Activated CD4-positive, alpha-beta memory T cell treated with anti-CD3 and anti-CD28 coated beads, Interleukin-2, amount 10 ng/mL, durations not matched to agents 7 days and 5 days (primary cell): ENCODE data around the gene PRDM16. TPM values are rescaled to one million over a fixed set of nuclear protein-coding genes. Genes with fewer than 3 reads are reported as not detected.

ENCODE experiments used
- CTCF ChIA-PET: fragments of 350-600 bp; sonication (Branson Sonifier 250); formaldehyde crosslinking; loops from one replicate; lab custom pipeline; 2021; ENCODE audit warnings: antibody characterized with exemption, inconsistent platforms; lab: Charles Lee
- POLR2A ChIA-PET: fragments of 350-600 bp; sonication (Branson Sonifier 250); formaldehyde crosslinking; loops from one replicate; lab custom pipeline; 2021; ENCODE audit warnings: antibody characterized with exemption; lab: Charles Lee
- DNase-seq: peaks from one replicate; pipeline ENCODE4 v3.0.0-alpha.2; 2020
- H3K27ac Mint-ChIP-seq: one replicate; pipeline ENCODE4 v1.8.0; 2021; ENCODE audit warnings: mild to moderate bottlenecking, mixed read lengths
- H3K27me3 Mint-ChIP-seq: one replicate; pipeline ENCODE4 v1.8.0; 2021; ENCODE audit warnings: mixed read lengths
- H3K36me3 Mint-ChIP-seq: one replicate; pipeline ENCODE4 v1.8.0; 2021; ENCODE audit warnings: low read depth, mixed read lengths
- H3K4me1 Mint-ChIP-seq: one replicate; pipeline ENCODE4 v1.8.0; 2021; ENCODE audit warnings: mixed read lengths
- H3K4me3 Mint-ChIP-seq: one replicate; pipeline ENCODE4 v1.8.0; 2021; ENCODE audit warnings: mild to moderate bottlenecking, mixed read lengths
- H3K9me3 Mint-ChIP-seq: one replicate; pipeline ENCODE4 v1.8.0; 2021; ENCODE audit warnings: mixed read lengths
- total RNA-seq, 2 experiments: library from RNA; stranded (reverse); gene quantifications; one replicate each; pipeline ENCODE4 v1.2.3, GENCODE V29; 2021

Gene PRDM16
- total RNA-seq, 2 experiments from 2014 or later, result 0.03 to 0.20 TPM

GRCh38 chr1:3053986-3054385 lies 15.0 kb upstream of the PRDM16 start:
- no peak overlapping the region for H3K4me3 Mint-ChIP-seq
- DNase-seq, result no peak
- CTCF ChIA-PET, result no interaction called here
- H3K27ac Mint-ChIP-seq, result no peak overlapping the region
- no peaks in the 10 kb centered on the region for H3K4me1 Mint-ChIP-seq
- H3K9me3 Mint-ChIP-seq, result peaks cover 4% of the 10 kb centered on the region
- POLR2A ChIA-PET, result no interaction called here
- peaks cover 2% of the 10 kb centered on the region for H3K27me3 Mint-ChIP-seq
- H3K36me3 Mint-ChIP-seq, result no peaks in the 10 kb centered on the region

- H3K27me3 Mint-ChIP-seq, result peaks cover 2% of the 10 kb centered on the region
- no peak overlapping the region for H3K27ac Mint-ChIP-seq
- DNase-seq, result no peak
- ChIA-PET CTCF (no interaction called here), POLR2A (no interaction called here)
- no peaks in the 10 kb centered on the region for H3K36me3 Mint-ChIP-seq
- H3K4me3 Mint-ChIP-seq, result no peak overlapping the region
- no peaks in the 10 kb centered on the region for H3K4me1 Mint-ChIP-seq
- peaks cover 4% of the 10 kb centered on the region for H3K9me3 Mint-ChIP-seq
Observed at GRCh38 chr1:3054474-3054873, 14.5 kb upstream of the PRDM16 start.

- Mint-ChIP-seq H3K4me3 (no peak overlapping the region), H3K4me1 (no peaks in the 10 kb centered on the region), H3K27me3 (peaks cover 2% of the 10 kb centered on the region), H3K36me3 (no peaks in the 10 kb centered on the region), H3K27ac (no peak overlapping the region), H3K9me3 (peaks cover 4% of the 10 kb centered on the region)
- DNase-seq, result no peak
- CTCF ChIA-PET, result no interaction called here
- POLR2A ChIA-PET, result no interaction called here
Observed at GRCh38 chr1:3055051-3055450, 14.0 kb upstream of the PRDM16 start.

- H3K9me3 Mint-ChIP-seq, result peaks cover 4% of the 10 kb centered on the region
- no peaks in the 10 kb centered on the region for H3K36me3 Mint-ChIP-seq
- POLR2A ChIA-PET, result no interaction called here
- CTCF ChIA-PET, result no interaction called here
- H3K4me1 Mint-ChIP-seq, result no peaks in the 10 kb centered on the region
- no peak overlapping the region for H3K4me3 Mint-ChIP-seq
- H3K27ac Mint-ChIP-seq, result no peak overlapping the region
- no peak for DNase-seq
- peaks cover 2% of the 10 kb centered on the region for H3K27me3 Mint-ChIP-seq
Observed at GRCh38 chr1:3056641-3057040, 12.4 kb upstream of the PRDM16 start.

- no peak for DNase-seq
- H3K9me3 Mint-ChIP-seq, result no peaks in the 10 kb centered on the region
- no peak overlapping the region for H3K27ac Mint-ChIP-seq
- no peaks in the 10 kb centered on the region for H3K36me3 Mint-ChIP-seq
- H3K4me1 Mint-ChIP-seq, result no peaks in the 10 kb centered on the region
- H3K27me3 Mint-ChIP-seq, result peaks cover 2% of the 10 kb centered on the region
- POLR2A ChIA-PET, result no interaction called here
- CTCF ChIA-PET, result no interaction called here
- H3K4me3 Mint-ChIP-seq, result no peak overlapping the region
Observed at GRCh38 chr1:3058263-3059030, 10.6 kb upstream of the PRDM16 start.

- H3K4me3 Mint-ChIP-seq, result no peak overlapping the region
- CTCF ChIA-PET, result no interaction called here
- no peaks in the 10 kb centered on the region for H3K36me3 Mint-ChIP-seq
- H3K4me1 Mint-ChIP-seq, result no peaks in the 10 kb centered on the region
- no peak overlapping the region for H3K27ac Mint-ChIP-seq
- H3K9me3 Mint-ChIP-seq, result no peaks in the 10 kb centered on the region
- POLR2A ChIA-PET, result no interaction called here
- peaks cover 4% of the 10 kb centered on the region for H3K27me3 Mint-ChIP-seq
- DNase-seq, result no peak
Observed at GRCh38 chr1:3060127-3060526, 8.9 kb upstream of the PRDM16 start.

GRCh38 chr1:3060601-3061551 lies 8.1 kb upstream of the PRDM16 start:
- H3K4me1 Mint-ChIP-seq, result no peaks in the 10 kb centered on the region

GRCh38 chr1:3061566-3061965 lies 7.4 kb upstream of the PRDM16 start:
- no peaks in the 10 kb centered on the region for H3K36me3 Mint-ChIP-seq
- H3K4me3 Mint-ChIP-seq, result no peak overlapping the region
- ChIA-PET CTCF (no interaction called here), POLR2A (no interaction called here)
- no peaks in the 10 kb centered on the region for H3K4me1 Mint-ChIP-seq
- H3K9me3 Mint-ChIP-seq, result no peaks in the 10 kb centered on the region
- H3K27me3 Mint-ChIP-seq, result peaks cover 5% of the 10 kb centered on the region
- no peak for DNase-seq
- H3K27ac Mint-ChIP-seq, result no peak overlapping the region

More at GRCh38 chr1:3060601-3061551, 8.1 kb upstream of the PRDM16 start:
- CTCF ChIA-PET, result no interaction called here
- no peak overlapping the region for H3K27ac Mint-ChIP-seq
- no peak overlapping the region for H3K4me3 Mint-ChIP-seq
- H3K9me3 Mint-ChIP-seq, result no peaks in the 10 kb centered on the region
- peaks cover 5% of the 10 kb centered on the region for H3K27me3 Mint-ChIP-seq
- H3K36me3 Mint-ChIP-seq, result no peaks in the 10 kb centered on the region
- no peak for DNase-seq
- POLR2A ChIA-PET, result no interaction called here

GRCh38 chr1:3061981-3062615 lies 6.9 kb upstream of the PRDM16 start:
- H3K27me3 Mint-ChIP-seq, result peaks cover 8% of the 10 kb centered on the region
- no peak overlapping the region for H3K27ac Mint-ChIP-seq
- ChIA-PET POLR2A (no interaction called here), CTCF (no interaction called here)
- H3K4me1 Mint-ChIP-seq, result no peaks in the 10 kb centered on the region
- H3K36me3 Mint-ChIP-seq, result no peaks in the 10 kb centered on the region
- no peak for DNase-seq
- H3K9me3 Mint-ChIP-seq, result no peaks in the 10 kb centered on the region
- no peak overlapping the region for H3K4me3 Mint-ChIP-seq

GRCh38 chr1:3062616-3063378 lies 6.2 kb upstream of the PRDM16 start:
- Mint-ChIP-seq H3K27me3 (peaks cover 12% of the 10 kb centered on the region), H3K27ac (no peak overlapping the region), H3K4me1 (no peaks in the 10 kb centered on the region), H3K4me3 (no peak overlapping the region), H3K9me3 (no peaks in the 10 kb centered on the region), H3K36me3 (no peaks in the 10 kb centered on the region)
- CTCF ChIA-PET, result no interaction called here
- POLR2A ChIA-PET, result no interaction called here
- no peak for DNase-seq

- Mint-ChIP-seq H3K27ac (no peak overlapping the region), H3K27me3 (peaks cover 11% of the 10 kb centered on the region), H3K36me3 (no peaks in the 10 kb centered on the region), H3K9me3 (no peaks in the 10 kb centered on the region), H3K4me3 (no peak overlapping the region), H3K4me1 (no peaks in the 10 kb centered on the region)
- ChIA-PET CTCF (no interaction called here), POLR2A (no interaction called here)
- DNase-seq, result no peak
Observed at GRCh38 chr1:3063379-3064295, 5.4 kb upstream of the PRDM16 start.

- no peaks in the 10 kb centered on the region for H3K9me3 Mint-ChIP-seq
- POLR2A ChIA-PET, result no interaction called here
- peaks cover 14% of the 10 kb centered on the region for H3K27me3 Mint-ChIP-seq
- H3K4me3 Mint-ChIP-seq, result no peak overlapping the region
- no peak for DNase-seq
- H3K36me3 Mint-ChIP-seq, result no peaks in the 10 kb centered on the region
- H3K27ac Mint-ChIP-seq, result no peak overlapping the region
- peaks cover 2% of the 10 kb centered on the region for H3K4me1 Mint-ChIP-seq
- CTCF ChIA-PET, result no interaction called here
Observed at GRCh38 chr1:3064296-3064850, 4.6 kb upstream of the PRDM16 start.
